ENCODE measurements around the gene SGCD. TPM values are rescaled to one million over a fixed set of nuclear protein-coding genes. Genes with fewer than 3 reads are reported as not detected.

SGCD gene
- total RNA-seq, 4 donors from 2014 or later = 0.37 to 3.7 (median 2.4) TPM

- TF ChIP-seq EP300 (IDR thresholded peaks at IDR 0.05; ENCODE audit: low read depth) (no peak), CTCF (IDR thresholded peaks at IDR 0.05) (no peak), POLR2A (IDR thresholded peaks at IDR 0.05) (no peak), POLR2AphosphoS5 (IDR thresholded peaks at IDR 0.05) (no peak)
- intact Hi-C loops (cut with DNase I; ENCODE audit: low total_unique reads) = no loop called here
- in situ Hi-C loops (cut with MboI; ENCODE audit: low pct_ligation_motif_present in 1 of 4, low pct_unique_long_range_greater_than_20kb in 1 of 4, low sequenced_read_pairs in 3 of 4) = no loop called here
- no peak overlapping the region for H3K27ac ChIP-seq
- 84 to 92% methylated on average over 4 of the region's 4 CpGs for WGBS, 2 donors (ENCODE audit: low coverage in 1 of 2)
- no peaks in the 10 kb centered on the region for H3K4me1 ChIP-seq
- DNase-seq = no peak
- H3K36me3 ChIP-seq = no peaks in the 10 kb centered on the region
- H3K27me3 ChIP-seq = no peaks in the 10 kb centered on the region
- no peak overlapping the region for H3K4me3 ChIP-seq
- H3K9me3 ChIP-seq = no peaks in the 10 kb centered on the region
Observed at GRCh38 chr5:156386976-156387375, 60.0 kb downstream of the SGCD start.

GRCh38 chr5:156387391-156387790 lies 60.4 kb downstream of the SGCD start:
- H3K4me1 ChIP-seq = no peaks in the 10 kb centered on the region
- no peaks in the 10 kb centered on the region for H3K27me3 ChIP-seq
- no peak for DNase-seq
- intact Hi-C loops (cut with DNase I; ENCODE audit: low total_unique reads) = no loop called here
- TF ChIP-seq POLR2AphosphoS5 (IDR thresholded peaks at IDR 0.05) (no peak), POLR2A (IDR thresholded peaks at IDR 0.05) (no peak), CTCF (IDR thresholded peaks at IDR 0.05) (no peak), EP300 (IDR thresholded peaks at IDR 0.05; ENCODE audit: low read depth) (no peak)
- in situ Hi-C loops (cut with MboI; ENCODE audit: low pct_ligation_motif_present in 1 of 4, low pct_unique_long_range_greater_than_20kb in 1 of 4, low sequenced_read_pairs in 3 of 4) = no loop called here
- no peak overlapping the region for H3K27ac ChIP-seq
- H3K4me3 ChIP-seq = no peak overlapping the region
- H3K9me3 ChIP-seq = no peaks in the 10 kb centered on the region
- H3K36me3 ChIP-seq = no peaks in the 10 kb centered on the region

- Histone ChIP-seq H3K9me3 (no peaks in the 10 kb centered on the region), H3K36me3 (no peaks in the 10 kb centered on the region), H3K27ac (no peak overlapping the region), H3K27me3 (no peaks in the 10 kb centered on the region), H3K4me1 (no peaks in the 10 kb centered on the region), H3K4me3 (no peak overlapping the region)
- in situ Hi-C loops (cut with MboI; ENCODE audit: low pct_ligation_motif_present in 1 of 4, low pct_unique_long_range_greater_than_20kb in 1 of 4, low sequenced_read_pairs in 3 of 4) (no loop called here), intact Hi-C loops (cut with DNase I; ENCODE audit: low total_unique reads) (no loop called here)
- WGBS, 2 donors (ENCODE audit: low coverage in 1 of 2) = 38% methylated on average over 2 of the region's 2 CpGs; no CpG with 5 or more reads in 1 of the 2 donors
- TF ChIP-seq POLR2A (IDR thresholded peaks at IDR 0.05) (no peak), EP300 (IDR thresholded peaks at IDR 0.05; ENCODE audit: low read depth) (no peak), POLR2AphosphoS5 (IDR thresholded peaks at IDR 0.05) (no peak), CTCF (IDR thresholded peaks at IDR 0.05) (no peak)
- no peak for DNase-seq
Observed at GRCh38 chr5:156388233-156388632, 61.3 kb downstream of the SGCD start.

- H3K9me3 ChIP-seq = no peaks in the 10 kb centered on the region
- no peaks in the 10 kb centered on the region for H3K36me3 ChIP-seq
- intact Hi-C loops (cut with DNase I; ENCODE audit: low total_unique reads) (no loop called here), in situ Hi-C loops (cut with MboI; ENCODE audit: low pct_ligation_motif_present in 1 of 4, low pct_unique_long_range_greater_than_20kb in 1 of 4, low sequenced_read_pairs in 3 of 4) (no loop called here)
- H3K27me3 ChIP-seq = no peaks in the 10 kb centered on the region
- H3K4me1 ChIP-seq = peaks cover 0 to 9% (median 4%) of the 10 kb centered on the region in 4 donors
- no peak overlapping the region for H3K27ac ChIP-seq
- no peak for DNase-seq
- no peak for TF ChIP-seq POLR2A (IDR thresholded peaks at IDR 0.05)
- TF ChIP-seq POLR2AphosphoS5 (IDR thresholded peaks at IDR 0.05) = no peak
- TF ChIP-seq EP300 (IDR thresholded peaks at IDR 0.05; ENCODE audit: low read depth) = no peak
- TF ChIP-seq CTCF (IDR thresholded peaks at IDR 0.05) = no peak
- no peak overlapping the region for H3K4me3 ChIP-seq
- 37 to 53% methylated on average over 7 of the region's 7 CpGs for WGBS, 2 donors (ENCODE audit: low coverage in 1 of 2)
Observed at GRCh38 chr5:156391139-156391538, 64.2 kb downstream of the SGCD start.

All from transverse colon (tissue), 4 donors.